ENCODE measurements around the gene CDH13. TPM values are rescaled to one million over a fixed set of nuclear protein-coding genes. Genes with fewer than 3 reads are reported as not detected.

Gene CDH13
- total and polyA plus RNA-seq, 2 experiments from 2014 or later = 1.6 to 4.4 TPM

- DNase-seq (ENCODE audit: low spot score) (no peak), ATAC-seq (no peak)
- peaks cover 16% of the 10 kb centered on the region for H3K9me2 ChIP-seq (ENCODE audit: insufficient read depth)
- H3K36me3 ChIP-seq (ENCODE audit: insufficient read depth) = no peaks in the 10 kb centered on the region
- H4K20me1 ChIP-seq (replicated peaks; ENCODE audit: insufficient read depth) = no peaks in the 10 kb centered on the region
- H3K9me3 Mint-ChIP-seq = no peaks in the 10 kb centered on the region
- no peaks in the 10 kb centered on the region for H3K27me3 ChIP-seq (ENCODE audit: insufficient read depth)
- no peaks in the 10 kb centered on the region for H3K36me3 Mint-ChIP-seq (ENCODE audit: low read depth)
- TF ChIP-seq JUNB (IDR thresholded peaks at IDR 0.05; ENCODE audit: unreplicated experiment) (no peak), CREB1 (CRISPR knock-in tag; IDR thresholded peaks at IDR 0.05; ENCODE audit: low read depth) (no peak), EZH2phosphoT487 (IDR thresholded peaks at IDR 0.05; ENCODE audit: unreplicated experiment) (no peak), CTCF (conservative IDR thresholded peaks at IDR 0.05; ENCODE audit: low read depth in 2 of 2) (no peak), NANOG (IDR thresholded peaks at IDR 0.05; ENCODE audit: borderline replicate concordance) (no peak), EZH2 (IDR thresholded peaks at IDR 0.05; ENCODE audit: low read depth, unreplicated experiment) (no peak), REST (IDR thresholded peaks at IDR 0.05; ENCODE audit: unreplicated experiment) (no peak), STAT1 (IDR thresholded peaks at IDR 0.05; ENCODE audit: unreplicated experiment) (no peak), ETS1 (IDR thresholded peaks at IDR 0.05) (no peak), ZNF331 (CRISPR knock-in tag; IDR thresholded peaks at IDR 0.05; ENCODE audit: low read depth) (no peak), POLR2AphosphoS5 (IDR thresholded peaks at IDR 0.05; ENCODE audit: low read depth) (no peak), ZNF114 (CRISPR knock-in tag; IDR thresholded peaks at IDR 0.05) (no peak)
- TF ChIP-seq, protein P1, sequence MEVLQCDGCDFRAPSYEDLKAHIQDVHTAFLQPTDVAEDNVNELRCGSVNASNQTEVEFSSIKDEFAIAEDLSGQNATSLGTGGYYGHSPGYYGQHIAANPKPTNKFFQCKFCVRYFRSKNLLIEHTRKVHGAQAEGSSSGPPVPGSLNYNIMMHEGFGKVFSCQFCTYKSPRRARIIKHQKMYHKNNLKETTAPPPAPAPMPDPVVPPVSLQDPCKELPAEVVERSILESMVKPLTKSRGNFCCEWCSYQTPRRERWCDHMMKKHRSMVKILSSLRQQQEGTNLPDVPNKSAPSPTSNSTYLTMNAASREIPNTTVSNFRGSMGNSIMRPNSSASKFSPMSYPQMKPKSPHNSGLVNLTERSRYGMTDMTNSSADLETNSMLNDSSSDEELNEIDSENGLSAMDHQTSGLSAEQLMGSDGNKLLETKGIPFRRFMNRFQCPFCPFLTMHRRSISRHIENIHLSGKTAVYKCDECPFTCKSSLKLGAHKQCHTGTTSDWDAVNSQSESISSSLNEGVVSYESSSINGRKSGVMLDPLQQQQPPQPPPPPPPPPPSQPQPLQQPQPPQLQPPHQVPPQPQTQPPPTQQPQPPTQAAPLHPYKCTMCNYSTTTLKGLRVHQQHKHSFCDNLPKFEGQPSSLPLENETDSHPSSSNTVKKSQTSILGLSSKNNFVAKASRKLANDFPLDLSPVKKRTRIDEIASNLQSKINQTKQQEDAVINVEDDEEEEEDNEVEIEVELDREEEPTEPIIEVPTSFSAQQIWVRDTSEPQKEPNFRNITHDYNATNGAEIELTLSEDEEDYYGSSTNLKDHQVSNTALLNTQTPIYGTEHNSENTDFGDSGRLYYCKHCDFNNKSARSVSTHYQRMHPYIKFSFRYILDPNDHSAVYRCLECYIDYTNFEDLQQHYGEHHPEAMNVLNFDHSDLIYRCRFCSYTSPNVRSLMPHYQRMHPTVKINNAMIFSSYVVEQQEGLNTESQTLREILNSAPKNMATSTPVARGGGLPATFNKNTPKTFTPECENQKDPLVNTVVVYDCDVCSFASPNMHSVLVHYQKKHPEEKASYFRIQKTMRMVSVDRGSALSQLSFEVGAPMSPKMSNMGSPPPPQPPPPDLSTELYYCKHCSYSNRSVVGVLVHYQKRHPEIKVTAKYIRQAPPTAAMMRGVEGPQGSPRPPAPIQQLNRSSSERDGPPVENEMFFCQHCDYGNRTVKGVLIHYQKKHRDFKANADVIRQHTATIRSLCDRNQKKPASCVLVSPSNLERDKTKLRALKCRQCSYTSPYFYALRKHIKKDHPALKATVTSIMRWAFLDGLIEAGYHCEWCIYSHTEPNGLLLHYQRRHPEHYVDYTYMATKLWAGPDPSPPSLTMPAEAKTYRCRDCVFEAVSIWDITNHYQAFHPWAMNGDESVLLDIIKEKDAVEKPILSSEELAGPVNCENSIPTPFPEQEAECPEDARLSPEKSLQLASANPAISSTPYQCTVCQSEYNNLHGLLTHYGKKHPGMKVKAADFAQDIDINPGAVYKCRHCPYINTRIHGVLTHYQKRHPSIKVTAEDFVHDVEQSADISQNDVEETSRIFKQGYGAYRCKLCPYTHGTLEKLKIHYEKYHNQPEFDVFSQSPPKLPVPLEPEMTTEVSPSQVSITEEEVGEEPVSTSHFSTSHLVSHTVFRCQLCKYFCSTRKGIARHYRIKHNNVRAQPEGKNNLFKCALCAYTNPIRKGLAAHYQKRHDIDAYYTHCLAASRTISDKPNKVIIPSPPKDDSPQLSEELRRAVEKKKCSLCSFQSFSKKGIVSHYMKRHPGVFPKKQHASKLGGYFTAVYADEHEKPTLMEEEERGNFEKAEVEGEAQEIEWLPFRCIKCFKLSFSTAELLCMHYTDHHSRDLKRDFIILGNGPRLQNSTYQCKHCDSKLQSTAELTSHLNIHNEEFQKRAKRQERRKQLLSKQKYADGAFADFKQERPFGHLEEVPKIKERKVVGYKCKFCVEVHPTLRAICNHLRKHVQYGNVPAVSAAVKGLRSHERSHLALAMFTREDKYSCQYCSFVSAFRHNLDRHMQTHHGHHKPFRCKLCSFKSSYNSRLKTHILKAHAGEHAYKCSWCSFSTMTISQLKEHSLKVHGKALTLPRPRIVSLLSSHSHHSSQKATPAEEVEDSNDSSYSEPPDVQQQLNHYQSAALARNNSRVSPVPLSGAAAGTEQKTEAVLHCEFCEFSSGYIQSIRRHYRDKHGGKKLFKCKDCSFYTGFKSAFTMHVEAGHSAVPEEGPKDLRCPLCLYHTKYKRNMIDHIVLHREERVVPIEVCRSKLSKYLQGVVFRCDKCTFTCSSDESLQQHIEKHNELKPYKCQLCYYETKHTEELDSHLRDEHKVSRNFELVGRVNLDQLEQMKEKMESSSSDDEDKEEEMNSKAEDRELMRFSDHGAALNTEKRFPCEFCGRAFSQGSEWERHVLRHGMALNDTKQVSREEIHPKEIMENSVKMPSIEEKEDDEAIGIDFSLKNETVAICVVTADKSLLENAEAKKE (CRISPR knock-in tag; IDR thresholded peaks at IDR 0.05) = no peak
- H3K27me3 Mint-ChIP-seq (ENCODE audit: insufficient read depth, low read depth, poor library complexity) = no peaks in the 10 kb centered on the region
- H3F3A ChIP-seq (replicated peaks; ENCODE audit: low read depth) = no peaks in the 10 kb centered on the region
- H3K79me2 ChIP-seq (replicated peaks; ENCODE audit: insufficient read depth) = no peaks in the 10 kb centered on the region
- peak overlapping the region; percentile 44 for H2AFZ ChIP-seq
- H3K4me2 ChIP-seq = no peak overlapping the region
- no peak overlapping the region for H3K27ac ChIP-seq (ENCODE audit: low read depth)
- peaks cover 9% of the 10 kb centered on the region; the same call in 1 of the 2 replicates for H3K4me1 ChIP-seq (ENCODE audit: insufficient read depth)
- no peak overlapping the region for H3K27ac Mint-ChIP-seq
- peaks cover 28% of the 10 kb centered on the region for H3K4me1 Mint-ChIP-seq
- H3K4me3 Mint-ChIP-seq = no peak overlapping the region
- no peak overlapping the region for H3K4me3 ChIP-seq
These were observed 251.7 kb downstream of the CDH13 start for GRCh38 chr16:82878466-82878865.

All from GM23338 (cell line).